IPS DF 4.7 (cell line): ENCODE results near the gene LGALS7B.
"Not testable (repeated sequence)": the region's sequence is repeated elsewhere in the genome, so short reads cannot be mapped to it uniquely, and the experiment has no call there.

Experiments
- DNase-seq: peaks from one replicate; pipeline ENCODE4 v3.0.0-alpha.2; 2013; ENCODE audit warnings: low spot score; ENCODE audit errors: extremely low read depth

Gene LGALS7B

DNA sequence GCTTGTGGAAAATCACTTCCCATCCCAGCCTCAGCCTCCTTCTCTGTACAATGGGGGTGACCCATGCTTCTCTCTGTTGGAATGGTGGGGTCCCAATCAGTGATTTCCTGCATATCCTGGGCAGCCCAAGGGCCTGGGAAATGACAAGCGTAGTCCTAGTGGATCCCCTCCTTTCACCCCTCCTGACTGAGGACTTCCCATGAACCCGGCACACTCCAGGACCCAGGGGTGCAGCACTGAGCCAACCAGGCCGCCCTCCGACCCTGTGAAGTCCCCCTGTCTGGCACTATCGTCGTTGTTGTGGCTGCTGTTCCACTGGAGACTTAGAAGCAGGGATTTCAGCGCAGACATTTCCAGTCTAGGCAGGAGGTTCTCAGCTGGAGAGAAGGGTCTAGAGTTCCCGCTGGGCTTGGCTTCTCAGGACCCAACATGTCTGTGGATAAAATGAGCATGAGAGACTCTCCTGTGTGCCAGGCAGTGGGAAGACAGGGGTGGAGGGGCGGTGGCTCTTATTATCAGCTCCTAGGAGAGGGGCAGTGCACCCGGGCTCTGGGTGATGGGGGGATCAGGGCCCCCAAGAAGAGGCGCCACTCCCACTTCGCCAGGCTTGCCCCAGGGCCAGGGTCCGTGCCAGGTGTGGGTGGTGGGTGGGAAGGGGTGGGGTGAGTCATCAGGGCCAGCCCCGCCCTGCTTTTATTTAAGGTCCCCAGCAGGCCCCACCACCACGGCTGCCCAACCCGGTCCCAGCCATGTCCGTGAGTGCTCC, at the start of gene LGALS7B:
LGALS7B (plus strand) TSS at position 723 of the 766 bp plus-strand sequence; CDS start at position 750, 27 bp downstream.
- no peak for DNase-seq

DNA sequence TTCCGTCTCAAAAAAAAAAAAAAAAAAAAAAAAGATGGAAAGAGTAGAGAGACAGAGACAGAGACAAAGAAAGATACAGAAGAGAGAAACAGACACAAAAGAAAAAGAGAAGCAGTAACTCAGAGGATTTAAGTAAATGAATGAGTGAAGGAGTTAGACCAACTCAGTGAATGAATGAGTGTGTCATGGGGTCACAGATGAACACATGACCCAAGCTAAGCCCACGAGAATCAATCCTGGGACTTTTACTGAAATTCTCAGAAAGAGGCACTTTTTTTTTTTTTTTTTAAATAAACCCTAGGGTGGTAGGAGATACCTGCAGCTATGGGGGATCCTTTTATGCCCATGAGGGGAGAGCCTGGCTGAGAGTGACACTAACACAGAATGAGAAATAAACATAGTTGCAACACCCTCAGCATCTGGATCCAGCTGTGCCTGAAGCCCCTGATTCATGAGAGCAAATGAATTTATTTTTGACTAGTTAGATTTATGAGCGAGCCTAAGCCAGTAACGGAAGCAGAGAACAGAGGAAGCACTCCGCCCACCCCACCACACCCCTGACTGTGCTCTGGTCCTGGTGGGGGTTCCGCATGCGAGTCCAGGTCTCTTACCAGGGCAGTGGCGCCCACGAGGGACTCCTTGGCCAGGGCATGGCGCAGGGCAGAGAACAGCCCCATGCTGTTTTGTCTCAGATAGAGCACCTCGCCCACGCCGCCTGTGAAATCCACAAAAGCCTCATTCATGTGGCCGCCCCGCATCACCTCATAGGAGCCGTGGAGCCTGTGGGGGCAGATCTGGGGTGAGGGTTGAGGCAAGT, 49.4 kb upstream of the LGALS7B start:
- DNase-seq: no peak

DNA sequence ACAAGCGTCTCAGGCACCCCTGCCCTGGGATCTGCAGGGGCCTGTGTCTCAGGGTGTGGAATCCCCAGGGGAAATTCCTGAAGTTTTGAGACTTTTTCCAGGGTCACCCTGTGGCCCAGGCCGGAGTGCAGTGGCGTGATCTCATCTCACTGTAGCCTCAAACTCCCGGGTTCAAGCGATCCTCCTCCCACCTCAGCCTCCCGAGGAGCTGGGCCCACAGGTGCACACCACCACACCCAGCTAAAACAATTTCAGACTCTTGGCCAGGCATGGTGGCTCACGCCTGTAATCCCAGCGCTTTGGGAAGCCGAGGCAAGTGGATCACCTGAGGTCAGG, 48.8 kb upstream of the LGALS7B start:
- no peak for DNase-seq

- no peak for DNase-seq
These were observed 48.1 kb upstream of the LGALS7B start for GRCh38 chr19:38740932-38741331.

DNA sequence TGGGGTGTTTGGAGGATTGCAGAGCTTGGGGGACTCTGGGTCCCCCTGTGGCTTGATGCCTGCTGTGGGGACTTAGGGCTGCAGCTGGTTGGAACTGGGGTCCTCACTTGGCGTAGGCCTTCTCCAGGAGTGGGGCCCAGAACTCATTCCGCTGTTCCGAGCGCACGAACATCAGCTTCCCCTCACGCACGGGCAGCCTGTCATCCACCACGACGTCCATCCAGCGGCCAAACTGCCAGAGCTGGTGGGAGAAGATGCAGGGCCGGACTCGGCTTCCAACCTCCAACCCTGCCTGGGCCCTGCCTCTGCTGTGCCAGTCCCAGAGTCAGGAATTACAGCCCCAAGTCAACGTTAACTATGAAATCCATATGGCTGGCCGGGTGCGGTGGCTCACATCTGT, 47.3 kb upstream of the LGALS7B start:
- no peak for DNase-seq

GRCh38 chr19:38742296-38742695, 46.7 kb upstream of the LGALS7B start:
- DNase-seq: no peak

DNA sequence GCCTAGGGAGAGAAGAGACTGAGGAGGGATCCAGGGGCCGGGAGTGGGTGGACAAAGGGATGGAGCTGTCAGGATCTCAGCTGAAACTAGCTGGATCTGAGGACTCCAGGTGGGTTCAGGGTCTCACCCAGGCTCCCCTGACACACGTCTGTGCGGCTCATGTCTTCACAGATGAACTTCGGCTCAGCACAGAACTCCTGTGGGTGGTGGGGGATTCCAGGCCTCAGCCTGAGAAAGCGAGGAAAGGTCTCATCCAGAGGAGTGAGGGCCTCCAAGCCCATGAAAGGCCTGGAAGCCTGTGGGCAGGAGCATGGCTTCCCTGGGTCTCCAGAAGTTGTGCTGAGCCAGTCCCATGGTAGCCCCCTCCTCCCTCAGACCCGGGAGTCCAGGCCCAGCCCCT, 46.1 kb upstream of the LGALS7B start:
- DNase-seq: no peak

DNA sequence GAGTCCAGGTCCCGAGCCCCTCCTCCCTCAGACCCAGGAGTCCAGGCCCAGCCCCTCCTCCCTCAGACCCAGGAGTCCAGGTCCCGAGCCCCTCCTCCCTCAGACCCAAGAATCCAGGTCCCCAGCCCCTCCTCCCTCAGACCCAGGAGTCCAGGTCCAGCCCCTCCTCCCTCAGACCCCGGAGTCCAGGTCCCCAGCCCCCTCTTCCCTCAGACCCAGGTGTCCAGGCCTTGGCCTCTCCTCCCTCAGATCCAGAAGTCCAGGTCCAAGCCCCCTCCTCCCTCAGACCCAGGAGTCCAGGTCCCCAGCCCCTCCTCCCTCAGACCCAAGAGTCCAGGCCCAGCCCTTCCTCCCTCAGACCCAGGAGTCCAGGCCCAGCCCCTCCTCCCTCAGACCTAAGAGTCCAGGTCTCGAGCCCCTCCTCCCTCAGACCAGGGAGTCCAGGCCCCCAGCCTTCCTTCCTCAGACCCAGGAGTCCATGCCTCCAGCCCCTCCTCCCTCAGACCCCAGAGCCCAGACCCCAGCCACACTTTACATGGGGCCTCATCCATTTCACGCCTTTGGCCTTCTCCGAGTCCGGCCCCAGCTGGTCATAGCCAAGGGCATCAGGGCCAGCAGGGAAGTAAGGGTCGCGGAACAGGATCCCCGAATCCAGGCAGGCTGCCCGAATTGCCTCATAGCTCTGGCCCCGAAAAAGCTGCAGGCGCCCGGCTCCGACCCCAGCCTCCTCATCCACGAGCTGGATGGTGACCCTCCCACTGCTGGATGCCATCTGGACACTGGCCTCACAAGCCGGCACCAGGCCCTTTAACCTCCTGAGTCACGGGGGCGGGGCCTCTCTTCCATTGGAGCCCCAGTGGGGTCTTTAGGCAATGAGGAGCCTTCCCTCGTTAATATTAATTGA, 45.4 kb upstream of the LGALS7B start:
- DNase-seq: no peak

- DNase-seq: no peak
These were observed 44.7 kb upstream of the LGALS7B start, which contains the start of gene CAPN12 for GRCh38 chr19:38744298-38744681. TSS of gene CAPN12 (minus strand) at chr19:38744474. CDS start at chr19:38744165, 309 bp downstream.

- DNase-seq: no peak
These were observed 44.1 kb upstream of the LGALS7B start for GRCh38 chr19:38744874-38745273.

DNA sequence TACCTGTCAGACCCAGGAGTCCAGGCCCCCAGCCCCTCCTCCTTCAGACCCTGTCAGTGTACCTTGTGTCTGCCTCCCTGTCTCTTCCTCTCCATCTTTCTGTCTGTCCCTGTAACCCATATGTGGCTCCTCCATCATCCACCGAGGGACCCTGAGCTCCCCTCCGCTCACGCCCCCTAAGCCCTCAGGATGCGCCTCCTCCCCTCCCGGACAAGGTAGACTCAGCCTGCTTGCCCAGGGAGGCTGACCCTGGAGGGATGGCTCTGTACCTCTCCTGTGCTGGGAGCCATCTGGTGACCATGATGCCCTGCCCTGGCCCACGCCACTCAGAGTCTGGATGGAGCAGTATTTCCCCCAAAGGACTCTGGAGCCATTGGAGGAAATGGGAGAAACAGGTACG, 43.7 kb upstream of the LGALS7B start:
- no peak for DNase-seq

GRCh38 chr19:38753783-38754182, 35.2 kb upstream of the LGALS7B start:
- not testable (repeated sequence) for DNase-seq

DNA sequence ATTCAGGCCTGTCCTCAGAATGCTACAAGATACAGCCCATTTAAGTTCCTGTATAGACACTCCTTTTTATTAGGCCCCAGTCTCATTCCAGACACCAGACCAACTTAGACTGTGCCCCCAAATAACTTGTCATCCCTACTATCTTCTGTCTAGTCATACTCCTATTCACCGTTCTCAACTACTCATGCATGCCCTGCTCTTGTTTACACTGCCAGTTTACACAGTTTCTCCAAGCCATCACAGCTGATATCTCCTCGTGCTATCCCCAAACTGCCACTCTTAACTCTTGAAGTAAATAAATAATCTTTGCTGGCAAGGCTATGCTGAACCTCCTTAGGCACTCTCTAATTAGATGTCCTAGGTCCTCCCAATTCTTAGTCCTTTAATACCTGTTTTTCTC, 34.8 kb upstream of the LGALS7B start:
- not testable (repeated sequence) for DNase-seq

GRCh38 chr19:38759590-38760003, 29.4 kb upstream of the LGALS7B start:
- DNase-seq: no peak

GRCh38 chr19:38760805-38761517, 28.0 kb upstream of the LGALS7B start:
- not testable (repeated sequence) for DNase-seq

DNA sequence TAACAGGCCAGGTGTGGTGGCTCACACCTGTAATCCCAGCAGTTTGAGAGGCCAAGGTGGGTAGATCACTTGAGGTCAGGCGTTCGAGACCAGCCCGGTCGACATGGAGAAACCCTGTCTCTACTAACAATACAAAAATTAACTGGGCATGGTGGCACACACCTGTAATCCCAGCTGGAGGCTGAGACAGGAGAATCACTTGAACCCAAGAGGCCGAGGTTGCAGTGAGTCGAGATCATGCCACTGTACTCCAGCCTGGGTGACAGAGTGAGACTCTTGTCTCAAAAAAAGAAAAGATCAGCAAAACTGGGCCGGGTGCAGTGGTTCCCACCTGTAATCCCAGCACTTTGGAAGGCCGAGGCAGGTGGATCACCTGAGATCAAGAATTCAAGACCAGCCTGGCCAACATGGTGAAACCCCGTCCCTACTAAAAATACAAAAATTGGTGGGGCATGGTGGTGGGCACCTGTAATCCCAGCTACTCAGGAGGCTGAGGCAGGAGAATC, 27.1 kb upstream of the LGALS7B start:
- not testable (repeated sequence) for DNase-seq

DNA sequence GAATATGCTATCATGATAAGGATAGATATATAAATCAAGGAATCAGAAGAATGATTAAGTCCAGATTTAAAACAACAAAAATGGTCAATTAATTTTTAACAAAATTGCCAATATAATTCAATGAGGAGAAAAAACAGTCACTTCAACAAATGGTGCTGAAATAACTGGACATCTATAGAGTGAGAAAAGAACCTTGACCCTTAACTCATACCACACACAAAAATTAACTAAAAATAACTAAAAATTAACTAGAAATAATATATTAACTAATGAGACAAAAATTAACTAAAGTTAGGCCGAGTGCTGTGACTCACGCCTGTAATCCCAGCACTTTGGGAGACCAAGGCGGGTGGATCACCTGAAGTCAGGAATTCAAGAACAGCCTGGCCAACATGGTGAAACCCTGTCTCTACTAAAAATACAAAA, 25.2 kb upstream of the LGALS7B start:
- no peak for DNase-seq

DNA sequence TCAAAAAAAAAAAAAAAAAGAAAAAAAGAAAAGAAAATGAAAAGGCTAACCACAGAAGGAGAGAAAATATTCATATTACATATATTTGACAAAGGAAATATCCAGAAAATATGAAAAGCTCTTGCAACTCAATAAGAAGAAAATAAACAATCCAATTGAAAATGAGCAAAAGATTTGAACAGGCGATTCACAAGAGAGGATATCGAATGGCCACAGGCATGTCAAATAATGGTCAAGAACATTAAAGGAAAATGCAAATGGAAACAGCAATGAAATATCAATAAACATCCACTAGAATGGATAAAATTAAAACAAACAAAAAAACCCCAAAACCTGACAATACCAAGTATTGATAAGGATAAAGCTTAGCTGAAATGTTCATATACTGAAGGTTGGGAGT, 23.8 kb upstream of the LGALS7B start:
- no peak for DNase-seq

DNA sequence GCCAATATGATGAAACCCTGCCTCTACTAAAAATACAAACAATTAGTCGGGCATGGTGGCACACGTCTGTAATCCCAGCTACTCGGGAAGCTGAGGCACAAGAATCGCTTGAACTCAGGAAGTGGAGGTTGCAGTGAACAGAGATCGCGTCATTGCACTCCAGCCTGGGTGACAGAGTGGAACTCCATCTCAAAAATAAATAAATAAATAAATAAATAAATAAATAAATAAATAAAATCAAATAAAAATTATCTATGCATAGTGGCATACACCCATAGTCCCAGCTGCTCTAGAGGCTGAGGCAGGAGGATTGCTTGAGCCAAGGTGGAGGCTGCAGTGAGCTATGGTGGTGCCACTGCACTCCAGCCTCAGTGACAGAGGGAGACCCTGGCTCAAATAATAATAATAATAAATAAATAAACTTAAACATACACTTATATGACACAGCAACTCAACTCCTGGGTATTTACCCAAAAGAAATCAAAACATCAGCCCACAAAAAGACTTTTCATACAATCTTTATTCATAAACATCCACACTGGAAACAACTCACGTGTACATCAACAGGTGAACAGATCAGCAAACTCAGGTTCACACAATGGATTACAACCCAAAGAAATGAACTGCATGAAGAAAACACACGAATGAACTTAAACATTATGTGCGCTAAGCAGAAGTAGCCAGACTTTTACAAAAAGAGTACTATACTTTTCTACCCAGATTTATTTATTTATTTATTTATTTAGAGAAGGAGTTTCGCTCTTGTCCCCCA, 22.5 kb upstream of the LGALS7B start:
- no peak for DNase-seq

GRCh38 chr19:38769635-38770211, 19.3 kb upstream of the LGALS7B start:
- no peak for DNase-seq
